Measurements from ENCODE around the gene RNF25. TPM values are rescaled to one million over a fixed set of nuclear protein-coding genes. Genes with fewer than 3 reads are reported as not detected.

Gene RNF25
- polyA plus RNA-seq, 3 donors = 10.7 to 20.3 (median 12.9) TPM

- H3K4me3 Mint-ChIP-seq = no peak overlapping the region
- Histone ChIP-seq H3K79me2 (ENCODE audit: insufficient read depth, low read length) (no peaks in the 10 kb centered on the region), H4K20me1 (ENCODE audit: insufficient read depth, low read length) (no peaks in the 10 kb centered on the region), H3K27ac (ENCODE audit: low read depth in 1 of 2, low read length in 2 of 2) (no peak overlapping the region), H3K27me3 (ENCODE audit: control insufficient read depth in 2 of 2, insufficient read depth in 2 of 2, low read length in 2 of 2) (no peaks in the 10 kb centered on the region), H2AFZ (ENCODE audit: insufficient read depth, low read depth, low read length, poor library complexity, severe bottlenecking) (no peak overlapping the region), H3K4me2 (replicated peaks; ENCODE audit: extremely low read depth, low read length, poor library complexity, severe bottlenecking) (no peak overlapping the region), H3K9ac (ENCODE audit: insufficient read depth, low read length, poor library complexity, severe bottlenecking) (no peak overlapping the region), H3K9me3 (replicated peaks in 1 of 2; ENCODE audit: control insufficient read depth in 1 of 2, insufficient read depth in 1 of 2, low read length in 2 of 2) (no peaks in the 10 kb centered on the region), H3K4me3 (replicated peaks in 1 of 3; ENCODE audit: low read depth in 2 of 3, low read length in 3 of 3) (no peak overlapping the region), H3K36me3 (replicated peaks in 1 of 2; ENCODE audit: control insufficient read depth in 1 of 2, insufficient read depth in 2 of 2, low read length in 2 of 2) (no peaks in the 10 kb centered on the region), H3K4me1 (ENCODE audit: control insufficient read depth in 1 of 2, insufficient read depth in 2 of 2, low read length in 2 of 2) (peaks cover 12 to 13% of the 10 kb centered on the region in 2 donors)
- peaks cover 10% of the 10 kb centered on the region for H3K4me1 Mint-ChIP-seq
- WGBS (ENCODE audit: insufficient coverage) = 100% methylated on average over 3 of the region's 4 CpGs
- H3K27me3 Mint-ChIP-seq (ENCODE audit: low read depth in 3 of 3) = peaks cover 0 to 3% (median 1%) of the 10 kb centered on the region in 3 donors
- H3K36me3 Mint-ChIP-seq = no peaks in the 10 kb centered on the region
- peaks cover 0 to 1% (median 0%) of the 10 kb centered on the region in 7 donors for H3K9me3 Mint-ChIP-seq
- intact Hi-C loops (cut with micrococcal nuclease) = no loop called here
- TF ChIP-seq, protein P1, sequence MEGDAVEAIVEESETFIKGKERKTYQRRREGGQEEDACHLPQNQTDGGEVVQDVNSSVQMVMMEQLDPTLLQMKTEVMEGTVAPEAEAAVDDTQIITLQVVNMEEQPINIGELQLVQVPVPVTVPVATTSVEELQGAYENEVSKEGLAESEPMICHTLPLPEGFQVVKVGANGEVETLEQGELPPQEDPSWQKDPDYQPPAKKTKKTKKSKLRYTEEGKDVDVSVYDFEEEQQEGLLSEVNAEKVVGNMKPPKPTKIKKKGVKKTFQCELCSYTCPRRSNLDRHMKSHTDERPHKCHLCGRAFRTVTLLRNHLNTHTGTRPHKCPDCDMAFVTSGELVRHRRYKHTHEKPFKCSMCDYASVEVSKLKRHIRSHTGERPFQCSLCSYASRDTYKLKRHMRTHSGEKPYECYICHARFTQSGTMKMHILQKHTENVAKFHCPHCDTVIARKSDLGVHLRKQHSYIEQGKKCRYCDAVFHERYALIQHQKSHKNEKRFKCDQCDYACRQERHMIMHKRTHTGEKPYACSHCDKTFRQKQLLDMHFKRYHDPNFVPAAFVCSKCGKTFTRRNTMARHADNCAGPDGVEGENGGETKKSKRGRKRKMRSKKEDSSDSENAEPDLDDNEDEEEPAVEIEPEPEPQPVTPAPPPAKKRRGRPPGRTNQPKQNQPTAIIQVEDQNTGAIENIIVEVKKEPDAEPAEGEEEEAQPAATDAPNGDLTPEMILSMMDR (IDR thresholded peaks at IDR 0.05) = no peak
- peak overlapping the region in 1 of 7 donors; percentile 62 for H3K27ac Mint-ChIP-seq
- DNase-seq = no peak
These were observed 43.9 kb downstream of the RNF25 start for GRCh38 chr2:218627939-218628338.

DNA sequence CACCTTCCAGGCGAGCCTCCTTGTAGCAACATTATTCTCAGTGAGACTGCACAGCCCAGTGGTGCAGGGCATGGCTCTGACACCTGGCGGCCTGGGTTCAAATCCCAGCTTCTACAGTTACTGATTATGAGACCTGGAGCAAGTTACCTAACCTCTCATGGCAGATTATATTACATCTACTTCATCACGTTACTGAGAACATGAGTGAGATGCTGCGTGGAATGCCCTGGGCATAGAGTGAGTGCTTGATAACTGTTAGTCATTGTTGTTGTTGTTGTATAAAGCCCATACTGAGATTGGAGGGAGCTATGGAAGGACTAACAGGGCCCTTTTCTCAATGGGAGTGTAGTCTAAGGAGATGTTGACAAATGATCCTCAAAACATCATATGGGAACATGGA lies 45.4 kb downstream of the RNF25 start:
- H3K4me1 Mint-ChIP-seq = peaks cover 19% of the 10 kb centered on the region
- no peak overlapping the region for H3K4me3 Mint-ChIP-seq
- Histone ChIP-seq H3K27ac (ENCODE audit: low read depth in 1 of 2, low read length in 2 of 2) (no peak overlapping the region), H3K4me2 (replicated peaks; ENCODE audit: extremely low read depth, low read length, poor library complexity, severe bottlenecking) (no peak overlapping the region), H3K9me3 (replicated peaks in 1 of 2; ENCODE audit: control insufficient read depth in 1 of 2, insufficient read depth in 1 of 2, low read length in 2 of 2) (no peaks in the 10 kb centered on the region), H2AFZ (ENCODE audit: insufficient read depth, low read depth, low read length, poor library complexity, severe bottlenecking) (no peak overlapping the region), H3K4me3 (replicated peaks in 1 of 3; ENCODE audit: low read depth in 2 of 3, low read length in 3 of 3) (no peak overlapping the region), H3K9ac (ENCODE audit: insufficient read depth, low read length, poor library complexity, severe bottlenecking) (no peak overlapping the region), H3K4me1 (ENCODE audit: control insufficient read depth in 1 of 2, insufficient read depth in 2 of 2, low read length in 2 of 2) (peaks cover 18% of the 10 kb centered on the region in 2 donors), H4K20me1 (ENCODE audit: insufficient read depth, low read length) (no peaks in the 10 kb centered on the region), H3K79me2 (ENCODE audit: insufficient read depth, low read length) (no peaks in the 10 kb centered on the region), H3K36me3 (replicated peaks in 1 of 2; ENCODE audit: control insufficient read depth in 1 of 2, insufficient read depth in 2 of 2, low read length in 2 of 2) (no peaks in the 10 kb centered on the region), H3K27me3 (ENCODE audit: control insufficient read depth in 2 of 2, insufficient read depth in 2 of 2, low read length in 2 of 2) (no peaks in the 10 kb centered on the region)
- H3K9me3 Mint-ChIP-seq = peaks cover 0 to 1% (median 0%) of the 10 kb centered on the region in 7 donors
- H3K27ac Mint-ChIP-seq = no peak overlapping the region
- WGBS (ENCODE audit: insufficient coverage) = 89% methylated on average over 2 of the region's 4 CpGs
- no peaks in the 10 kb centered on the region for H3K36me3 Mint-ChIP-seq
- no peak for DNase-seq
- TF ChIP-seq, protein P1 (IDR thresholded peaks at IDR 0.05) = no peak
- H3K27me3 Mint-ChIP-seq (ENCODE audit: low read depth in 3 of 3) = peaks cover 0 to 3% (median 1%) of the 10 kb centered on the region in 3 donors
- intact Hi-C loops (cut with micrococcal nuclease) = no loop called here

All from CD14-positive monocyte (primary cell).